SKM-1 (cell line): ENCODE measurements around the gene NDST3.
"Not testable (repeated sequence)": the region's sequence is repeated elsewhere in the genome, so short reads cannot be mapped to it uniquely, and the experiment has no call there.

Source experiments
- DNase-seq: peaks from one replicate; lab custom pipeline; 2025; ENCODE audit not compliant: unreplicated experiment; lab: John Stamatoyannopoulos, UW

Gene NDST3

DNA sequence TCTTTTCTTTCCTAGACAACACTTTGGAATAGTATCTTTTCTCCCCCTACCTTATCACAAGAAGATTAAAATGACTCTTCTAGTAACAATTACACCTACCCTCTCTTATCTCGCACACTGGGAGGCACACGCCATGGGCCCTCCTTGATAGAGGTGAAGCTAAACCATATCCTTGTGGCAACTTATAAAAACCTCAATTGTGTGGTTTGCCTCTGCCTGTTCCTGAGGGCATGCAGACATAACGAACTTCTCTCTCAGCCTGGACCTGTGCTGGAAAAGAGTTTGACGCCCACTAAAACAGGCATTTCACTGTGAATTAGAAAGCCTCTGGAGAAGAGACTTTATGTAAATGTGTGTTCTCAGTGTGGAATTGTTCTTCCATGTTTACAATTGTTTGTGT, 141.2 kb downstream of the NDST3 start:
- DNase-seq: no peak

DNA sequence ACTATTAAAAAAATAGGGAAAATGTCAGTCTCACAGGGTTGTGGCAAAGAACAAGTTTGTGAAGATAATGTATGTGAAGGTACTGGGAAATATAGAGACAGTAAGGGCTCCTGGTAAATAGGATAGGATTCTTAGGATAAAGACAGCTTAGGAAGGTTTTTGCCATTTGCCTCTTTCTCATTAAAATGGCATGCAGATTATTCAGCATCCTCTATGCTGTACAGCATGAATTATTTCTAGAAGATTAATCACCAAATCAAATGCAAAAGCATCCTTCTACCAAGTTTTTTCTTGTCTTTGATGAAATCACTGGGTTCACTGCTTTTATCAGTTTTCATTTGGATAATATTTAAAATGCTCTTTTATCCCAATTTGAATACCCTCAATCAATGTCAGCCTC, 142.8 kb downstream of the NDST3 start:
- no peak for DNase-seq

DNA sequence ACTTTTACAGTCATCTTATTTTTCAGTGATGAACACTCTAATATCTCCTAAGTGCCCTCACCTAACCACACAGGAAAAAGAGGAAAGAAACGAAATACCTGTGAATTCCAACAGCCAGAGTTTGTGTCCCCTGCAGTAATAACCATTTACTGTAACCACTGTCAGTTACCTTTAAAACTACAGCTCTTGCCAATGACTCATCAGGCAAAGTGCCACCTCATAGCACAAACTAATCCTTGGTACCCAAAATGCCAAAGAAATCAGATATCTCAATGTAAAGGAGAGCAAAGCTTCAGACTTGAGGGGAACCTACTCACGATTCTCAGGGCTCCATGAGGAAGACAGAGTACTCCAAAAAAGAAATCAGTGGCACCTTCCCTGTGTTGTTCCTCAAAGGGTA, 146.5 kb downstream of the NDST3 start:
- no peak for DNase-seq

DNA sequence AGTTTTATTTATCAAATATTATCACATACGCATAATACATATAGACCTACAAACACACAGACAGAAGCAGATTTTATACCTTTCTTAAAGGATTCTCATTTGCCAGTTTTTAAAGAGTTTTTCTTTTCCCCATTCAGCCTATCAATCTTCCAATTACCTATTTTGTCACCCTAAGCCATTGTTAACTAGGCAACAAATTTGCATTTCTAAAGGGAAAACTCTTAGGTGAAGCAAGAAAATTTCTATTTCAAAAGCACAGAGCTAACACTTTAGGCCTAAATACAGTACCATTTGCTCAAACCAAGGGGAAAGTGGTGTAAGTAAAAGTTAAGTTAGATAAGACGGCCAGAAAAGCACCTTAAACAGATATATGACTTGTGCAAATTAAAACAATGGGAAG, 156.6 kb downstream of the NDST3 start:
- no peak for DNase-seq

DNA sequence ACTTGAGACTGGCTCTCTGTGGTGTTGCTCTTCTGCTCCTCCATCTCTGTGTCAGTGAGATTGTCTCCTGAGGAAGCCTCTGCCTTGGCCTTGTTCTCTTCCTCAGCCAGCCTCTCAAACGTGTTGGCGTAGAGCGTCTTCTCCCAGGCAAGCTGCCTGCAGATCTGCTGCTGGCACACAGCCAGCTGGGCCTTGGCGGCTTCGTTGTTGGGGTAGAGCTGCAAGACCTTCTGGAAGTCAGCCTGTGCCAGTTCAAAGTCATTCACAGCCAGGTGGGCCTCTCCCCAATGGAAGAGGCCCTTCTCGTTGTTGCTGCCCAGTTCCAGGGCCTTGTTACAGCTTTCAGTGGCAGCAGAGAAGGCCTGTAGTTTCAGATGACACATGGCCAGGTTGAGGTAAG, 159.1 kb downstream of the NDST3 start:
- DNase-seq: no peak

DNA sequence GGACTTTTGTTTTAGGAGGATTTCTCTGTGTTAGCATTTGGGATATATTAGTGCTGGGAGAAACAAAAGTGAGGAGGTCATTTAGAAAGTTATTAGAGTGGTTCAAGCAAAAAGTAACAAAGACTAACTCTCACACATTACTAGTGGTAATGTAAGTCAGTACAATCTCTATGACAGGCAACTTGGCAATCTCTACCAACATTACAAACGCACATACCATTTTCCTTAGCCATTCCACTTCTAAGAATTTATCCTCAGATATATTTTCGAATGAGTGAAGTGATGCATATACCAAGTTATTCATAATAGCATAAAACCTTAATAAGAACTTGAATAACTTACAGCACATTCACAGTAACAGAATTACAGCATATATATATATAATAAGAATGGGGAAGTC, 172.3 kb downstream of the NDST3 start:
- DNase-seq: no peak

DNA sequence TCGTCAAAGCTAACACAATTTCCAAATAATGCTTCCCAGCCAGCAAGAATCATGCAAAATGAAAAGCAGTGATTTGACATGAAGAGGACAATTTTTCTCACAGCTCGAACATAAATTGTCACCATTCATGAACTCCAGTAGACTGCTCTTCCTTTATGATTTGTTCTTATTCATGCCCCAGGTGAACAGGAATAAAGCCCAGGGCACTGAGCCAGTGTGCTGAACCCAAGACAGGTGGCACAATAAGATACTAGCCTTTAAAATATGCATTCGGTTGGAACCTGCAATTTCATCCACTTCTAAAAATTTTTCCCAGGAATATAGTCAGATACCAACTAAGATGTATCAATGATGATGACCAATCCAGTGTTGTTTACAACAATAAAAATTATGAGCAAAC, 178.8 kb downstream of the NDST3 start:
- no peak for DNase-seq

DNA sequence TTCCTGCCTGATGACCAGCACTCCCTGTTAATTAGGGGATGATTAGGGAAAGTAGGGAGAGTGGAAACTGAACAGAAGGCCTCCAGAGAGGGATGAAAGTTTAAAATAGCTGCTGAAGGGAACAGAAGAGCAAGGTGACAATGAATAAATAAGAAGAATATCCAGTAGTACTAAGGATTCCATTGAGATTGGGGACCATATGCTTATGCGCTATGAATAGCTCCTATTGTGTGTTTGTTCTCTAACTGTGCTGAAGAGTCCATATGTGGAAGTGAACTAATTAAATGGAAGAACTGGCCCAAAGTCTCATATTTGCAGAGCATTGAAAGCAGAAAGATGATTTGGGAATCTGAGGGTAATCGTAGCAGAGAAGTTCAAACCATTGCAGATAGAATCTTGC, 181.5 kb downstream of the NDST3 start:
- DNase-seq: no peak

DNA sequence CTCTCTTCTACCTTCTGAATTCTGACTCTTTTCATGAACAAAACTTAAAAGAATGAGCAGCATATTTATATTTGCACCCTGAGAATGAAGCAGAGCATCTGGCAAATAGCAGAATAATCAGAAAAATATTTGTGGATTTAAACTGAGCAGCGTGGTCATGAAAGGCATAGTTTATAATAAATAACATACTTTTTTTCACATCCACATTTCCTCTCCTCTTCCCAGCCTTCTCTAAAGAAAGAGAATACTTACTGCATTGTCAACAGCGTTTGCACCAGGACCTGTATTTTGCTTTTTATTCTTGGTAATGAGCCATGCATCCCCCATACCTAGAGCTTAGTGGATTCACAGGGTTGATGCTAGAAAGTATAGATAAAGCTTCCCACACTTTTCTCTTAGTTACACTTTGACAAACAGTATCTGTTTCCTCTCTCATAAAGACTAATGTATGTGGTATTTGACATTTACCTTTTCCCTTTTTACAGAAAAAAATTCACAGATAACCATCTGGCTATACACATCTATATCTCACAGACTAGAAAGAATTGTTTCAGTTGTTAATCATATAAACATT, 187.0 kb downstream of the NDST3 start:
- DNase-seq: no peak

DNA sequence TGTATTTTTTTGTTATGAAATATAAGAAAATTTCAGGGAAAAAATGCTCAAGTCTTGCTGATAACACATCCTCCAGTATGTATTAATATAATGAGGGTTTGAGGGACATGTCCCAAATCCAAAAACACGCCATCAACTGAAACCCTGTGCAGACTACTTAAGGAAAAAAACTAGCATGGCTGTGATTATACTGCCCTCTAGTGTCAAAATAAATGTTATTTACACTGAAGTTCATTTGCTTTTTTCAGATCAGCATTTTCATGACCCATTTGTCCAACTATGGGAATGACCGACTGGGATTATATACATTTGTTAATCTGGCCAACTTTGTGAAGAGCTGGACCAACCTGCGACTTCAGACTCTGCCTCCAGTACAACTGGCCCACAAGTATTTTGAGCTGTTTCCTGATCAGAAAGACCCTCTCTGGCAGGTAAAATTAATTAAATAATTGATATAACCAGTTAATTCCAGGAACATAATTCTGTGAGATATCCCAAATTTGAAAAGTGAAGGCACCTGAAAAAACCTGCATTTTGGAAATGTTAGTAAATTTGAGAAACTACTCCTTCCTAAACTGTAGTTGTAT, 190.1 kb downstream of the NDST3 start:
- DNase-seq: peak; percentile 41

DNA sequence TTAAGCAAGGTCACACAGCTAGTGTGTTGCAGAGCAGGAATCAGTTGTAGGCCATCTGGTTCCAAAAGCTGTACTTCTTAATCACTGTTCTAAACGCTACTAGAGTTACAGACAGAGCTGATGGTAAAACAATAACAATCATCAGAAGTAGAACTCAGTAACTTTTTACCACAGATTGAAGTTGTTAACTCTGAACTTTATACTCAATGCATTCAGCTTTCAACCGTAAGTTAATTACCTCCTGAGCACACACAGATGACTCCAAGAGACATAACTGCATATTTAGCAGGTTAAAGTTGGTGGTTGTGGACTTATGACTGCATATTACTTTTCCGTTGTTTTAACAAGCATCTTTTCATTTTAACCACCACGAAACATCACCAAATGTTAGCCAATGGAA, 191.2 kb downstream of the NDST3 start:
- no peak for DNase-seq

DNA sequence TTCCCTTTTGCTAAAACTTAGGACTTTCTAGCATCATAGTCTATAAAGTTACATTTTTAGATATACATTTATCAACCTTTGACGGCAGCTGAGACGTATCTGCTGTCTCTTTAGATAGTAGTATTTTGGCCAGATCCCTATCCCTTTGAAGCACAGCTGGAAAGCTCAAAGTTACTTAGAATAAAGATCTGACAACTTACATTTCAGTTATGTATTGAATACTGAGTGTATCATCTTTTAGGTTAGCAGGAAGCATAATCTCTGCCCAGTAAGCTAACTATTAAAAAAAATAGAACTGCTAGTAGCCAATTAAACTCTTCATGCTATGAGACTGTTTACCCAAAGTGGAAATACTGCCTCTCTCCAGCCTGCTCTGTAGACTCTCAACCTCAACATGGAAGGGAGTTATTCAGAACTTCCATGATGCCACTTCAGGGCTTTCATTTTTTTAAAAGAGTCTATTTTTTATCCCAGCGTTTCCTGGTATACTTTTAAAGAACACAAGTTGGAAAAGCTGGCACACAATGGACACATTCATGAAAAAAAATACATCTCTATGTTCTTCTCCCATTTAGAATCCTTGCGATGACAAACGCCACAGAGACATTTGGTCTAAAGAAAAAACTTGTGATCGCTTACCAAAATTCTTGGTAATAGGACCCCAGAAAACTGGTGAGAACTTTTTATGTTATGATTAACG, 192.2 kb downstream of the NDST3 start:
- DNase-seq: no peak

DNA sequence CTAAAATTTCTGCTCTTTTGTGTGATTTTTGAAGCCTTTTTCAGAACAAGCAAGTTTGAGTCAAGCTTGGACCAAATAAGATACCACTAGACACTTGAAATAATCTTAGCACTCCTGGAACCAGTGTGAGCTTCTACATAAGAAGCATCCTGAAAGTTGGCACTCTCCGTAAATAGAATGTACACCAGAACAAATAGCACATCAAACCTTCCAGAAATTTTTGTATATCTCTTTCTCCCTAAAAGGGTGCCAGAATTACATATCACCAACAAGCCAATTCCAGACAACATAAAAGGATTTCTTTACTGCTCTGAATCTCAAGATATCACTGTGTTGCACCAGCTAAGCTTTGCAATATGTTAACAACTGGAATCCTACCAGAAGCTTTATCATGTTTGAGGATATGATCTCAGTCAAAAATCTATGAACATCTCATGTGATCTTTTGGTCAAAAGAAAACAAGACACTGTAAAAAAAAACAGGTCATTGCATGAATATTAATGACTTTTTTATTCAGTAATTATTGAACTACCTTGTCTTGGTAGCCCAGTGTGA, 201.4 kb downstream of the NDST3 start:
- no peak for DNase-seq

DNA sequence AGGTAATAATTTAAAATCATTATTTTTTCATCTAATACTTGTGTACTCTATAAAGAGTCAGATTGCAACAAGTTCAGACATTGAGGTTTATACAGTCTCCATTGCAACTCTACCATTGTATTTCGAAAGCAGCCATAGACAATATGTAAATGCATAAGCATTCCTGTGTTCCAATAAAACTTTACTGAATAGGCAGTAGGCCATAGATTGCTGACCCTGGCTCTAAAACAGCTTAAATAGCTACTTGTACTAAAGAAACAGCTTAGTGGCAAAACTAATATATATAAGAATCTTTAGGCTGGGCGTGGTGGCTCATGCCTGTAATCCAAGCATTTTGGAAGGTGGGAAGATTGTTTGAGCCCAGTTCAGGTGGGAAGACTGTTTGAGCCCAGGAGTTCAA, 203.2 kb downstream of the NDST3 start:
- no peak for DNase-seq

DNA sequence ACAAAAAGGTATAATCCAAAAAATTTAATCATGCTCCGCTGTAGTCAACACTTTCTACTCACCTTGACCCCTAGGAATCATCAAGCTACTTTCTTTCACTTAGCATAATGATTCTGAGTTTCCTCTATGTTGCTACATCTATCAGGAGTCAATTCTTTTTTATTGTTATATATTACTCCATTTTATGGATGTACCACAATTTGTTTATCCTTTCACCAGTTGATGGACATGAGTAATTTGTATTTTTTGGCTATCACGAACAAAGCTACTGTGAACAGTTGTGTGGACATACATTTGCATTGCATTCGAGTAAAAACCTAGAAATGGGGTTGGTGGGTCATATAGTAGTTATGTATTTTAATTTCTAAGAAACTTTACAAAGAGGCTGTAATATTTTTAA, 215.6 kb downstream of the NDST3 start:
- DNase-seq: no peak

DNA sequence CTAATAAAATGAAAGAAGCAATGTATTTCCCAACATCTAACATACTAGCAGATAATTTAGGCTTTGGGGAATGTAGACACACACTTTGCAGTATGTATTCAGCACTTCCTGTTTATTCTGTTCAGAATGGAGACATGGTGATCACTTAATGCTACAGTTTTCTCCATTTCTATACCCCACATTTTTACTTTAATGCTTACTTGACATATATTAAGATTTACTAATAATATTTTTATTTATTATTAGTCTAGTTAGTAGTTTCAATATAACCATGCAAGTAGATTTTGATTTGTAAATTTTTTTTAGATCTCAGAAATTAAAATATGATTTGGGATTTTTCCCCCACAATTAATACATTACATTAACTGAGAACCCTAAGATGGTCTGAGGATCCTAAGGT, 220.1 kb downstream of the NDST3 start:
- DNase-seq: no peak

DNA sequence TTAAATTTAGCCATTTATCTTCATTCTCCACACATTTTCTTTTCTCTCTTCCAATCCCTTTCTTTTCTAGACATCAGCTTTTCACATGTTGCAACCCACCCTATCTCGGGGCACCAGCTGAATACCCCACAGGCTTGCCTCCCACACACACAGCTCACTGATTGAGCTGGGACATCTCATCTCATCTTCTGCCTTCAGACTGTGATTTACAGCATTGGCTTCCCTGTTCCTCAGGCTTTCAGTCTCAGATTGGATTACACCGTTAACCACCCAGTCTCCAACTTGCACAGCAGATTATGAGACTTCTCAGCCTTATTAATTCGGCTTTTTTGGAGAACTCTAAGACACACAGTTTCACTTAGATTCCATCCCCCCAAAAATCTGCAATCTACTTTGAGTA, 224.8 kb downstream of the NDST3 start:
- no peak for DNase-seq

DNA sequence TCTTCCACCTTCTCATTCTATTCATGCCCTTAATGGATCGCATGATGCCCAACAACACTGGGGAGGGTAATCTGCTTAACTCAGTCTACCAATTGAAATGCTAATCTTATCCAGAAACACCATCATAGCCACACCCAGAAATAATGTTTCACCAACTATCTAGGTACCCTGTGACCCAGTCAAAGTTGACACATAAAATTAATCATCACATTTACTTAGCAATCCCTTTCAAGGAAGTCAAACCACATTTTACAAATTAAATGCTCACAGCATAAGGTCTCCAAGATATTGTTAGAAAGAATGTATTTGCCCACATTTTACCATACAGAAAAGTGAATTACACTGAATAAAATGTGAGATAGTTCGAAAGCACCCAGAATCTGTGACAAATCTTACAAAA, 226.0 kb downstream of the NDST3 start:
- DNase-seq: no peak

DNA sequence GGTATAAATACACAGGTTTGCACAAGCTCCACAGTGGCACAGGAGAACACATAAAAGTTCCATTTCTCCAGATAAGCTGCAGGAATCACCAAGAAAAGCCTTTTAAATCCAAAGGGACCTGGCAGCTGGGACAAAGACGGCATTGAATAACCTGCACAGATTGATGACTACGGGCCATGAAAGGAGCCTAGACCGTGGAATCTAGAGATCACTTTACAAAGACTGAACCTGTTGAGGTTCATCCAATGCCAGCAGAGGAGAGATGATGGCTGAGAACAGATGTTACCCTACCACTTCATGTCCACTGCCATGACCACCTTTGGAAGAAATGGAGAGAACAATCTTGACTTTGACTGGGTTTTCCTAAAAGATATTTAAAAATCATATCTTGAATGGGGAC, 229.8 kb downstream of the NDST3 start:
- no peak for DNase-seq

DNA sequence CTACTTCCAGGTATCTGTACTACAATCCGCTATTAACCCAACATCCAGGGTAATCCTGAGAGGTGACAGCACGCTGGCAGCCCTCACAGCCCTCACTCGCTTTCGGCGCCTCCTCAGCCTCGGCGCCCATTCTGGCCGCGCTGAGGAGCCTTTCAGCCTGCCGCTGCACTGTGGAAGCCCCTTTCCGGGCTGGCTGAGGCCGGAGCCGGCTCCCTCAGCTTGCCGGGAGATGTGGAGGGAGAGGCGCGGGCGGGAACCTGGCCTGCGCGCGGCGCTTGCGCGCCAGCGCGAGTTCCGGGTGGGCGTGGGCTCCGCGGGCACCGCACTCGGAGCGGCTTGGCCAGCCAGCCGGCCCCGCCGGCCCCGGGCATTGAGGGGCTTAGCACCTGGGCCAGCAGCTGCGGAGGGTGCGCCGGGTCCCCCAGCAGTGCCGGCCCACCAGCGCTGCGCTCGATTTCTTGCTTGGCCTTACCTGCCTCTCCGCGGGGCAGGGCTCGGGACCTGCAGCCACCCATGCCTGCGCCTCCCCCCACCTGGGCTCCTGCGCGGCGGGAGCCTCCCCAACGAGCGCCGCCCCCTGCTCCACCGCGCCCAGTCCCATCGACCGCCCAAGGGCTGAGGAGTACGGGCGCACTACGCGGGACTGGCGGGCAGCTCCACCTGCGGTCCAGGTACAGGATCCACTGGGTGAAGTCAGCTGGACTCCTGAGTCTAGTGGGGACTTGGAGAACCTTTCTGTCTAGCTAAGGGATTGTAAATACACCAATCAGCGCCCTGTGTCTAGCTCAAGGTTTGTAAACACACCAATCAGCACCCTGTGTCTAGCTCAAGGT, 231.2 kb downstream of the NDST3 start:
- DNase-seq: no peak

DNA sequence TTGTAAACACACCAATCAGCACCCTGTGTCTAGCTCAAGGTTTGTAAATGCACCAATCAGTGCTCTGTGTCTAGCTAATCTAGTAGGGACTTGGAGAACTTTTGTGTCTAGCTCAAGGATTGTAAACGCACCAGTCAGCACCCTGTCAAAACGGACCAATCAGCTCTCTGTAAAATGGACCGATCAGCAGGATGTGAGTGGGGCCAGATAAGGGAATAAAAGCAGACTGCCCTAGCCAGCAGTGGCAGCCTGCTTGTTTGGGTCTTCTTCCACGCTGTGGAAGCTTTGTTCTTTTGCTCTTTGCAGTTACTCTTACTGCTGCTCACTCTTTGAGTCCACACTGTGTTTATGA, 231.8 kb downstream of the NDST3 start:
- not testable (repeated sequence) for DNase-seq

DNA sequence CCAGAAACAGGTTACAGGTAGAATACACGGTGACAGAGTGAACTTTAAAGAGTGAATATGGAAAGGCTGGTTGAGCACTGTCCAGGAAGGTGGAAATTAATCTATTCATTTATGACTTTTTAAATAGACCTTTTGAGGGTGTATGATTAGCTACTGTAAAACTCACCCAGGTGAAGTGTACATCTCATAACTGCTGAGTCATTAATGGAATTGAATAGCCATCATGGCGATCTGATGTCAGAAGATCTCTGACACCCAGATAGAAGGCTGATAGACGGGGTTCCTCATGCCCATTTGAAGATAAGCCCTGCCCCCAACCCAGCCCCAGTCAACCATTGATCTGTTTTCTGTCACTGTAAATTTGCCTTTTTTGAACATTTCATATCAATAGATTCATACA, 234.5 kb downstream of the NDST3 start:
- no peak for DNase-seq
